Measurements from ENCODE around the gene CALM3. TPM values are rescaled to one million over a fixed set of nuclear protein-coding genes. Genes with fewer than 3 reads are reported as not detected.

Gene CALM3
- total and polyA plus RNA-seq, 4 experiments from 2014 or later = 169 to 212 (median 191) TPM

DNA sequence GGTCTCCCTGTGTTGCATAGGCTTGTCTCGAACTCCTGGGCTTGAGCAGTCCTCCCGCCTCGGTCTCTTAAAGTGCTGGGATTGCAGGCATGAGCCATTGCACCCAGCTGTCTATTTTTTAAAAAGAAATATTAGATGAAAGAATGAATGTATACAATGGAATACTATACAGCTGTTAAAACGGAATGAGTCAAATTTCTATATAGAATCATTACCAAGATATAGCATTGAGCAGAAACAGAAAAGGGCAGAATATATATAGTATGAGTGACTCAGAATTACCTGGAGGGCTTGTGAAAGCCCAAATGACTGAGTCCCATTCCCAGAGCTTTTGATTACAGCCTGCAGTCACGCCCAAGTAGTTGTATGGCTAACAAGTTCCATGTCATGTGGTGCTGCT lies 55.4 kb downstream of the CALM3 start:
- no peaks in the 10 kb centered on the region for H3K36me3 ChIP-seq (ENCODE audit: insufficient read depth, low read length)
- Mint-ChIP-seq H3K36me3 (no peaks in the 10 kb centered on the region), H3K4me1 (peaks cover 6 to 23% (median 9%) of the 10 kb centered on the region in 4 donors), H3K27ac (peak overlapping the region in 1 of 7 donors; percentile 20), H3K27me3 (peaks cover 22 to 36% of the 10 kb centered on the region in 2 donors), H3K9me3 (no peaks in the 10 kb centered on the region), H3K4me3 (no peak overlapping the region)
- no peak overlapping the region for H3K4me3 ChIP-seq (ENCODE audit: low read length in 2 of 2)
- H3K27me3 ChIP-seq (ENCODE audit: insufficient read depth, low read length) = peaks cover 24% of the 10 kb centered on the region
- no peaks in the 10 kb centered on the region for H3K9me3 ChIP-seq (ENCODE audit: control insufficient read depth in 1 of 2, low read length in 2 of 2)
- ChIA-PET POLR2A (ENCODE audit: partially characterized antibody) (interaction anchor here (1.9 kb wide), 1 partner anchor 56 kb away, joined by 5 read pairs; the partner anchor contains the start of gene CALM3), CTCF (ENCODE audit: partially characterized antibody) (no interaction called here)
- H3K27ac ChIP-seq (ENCODE audit: low read depth, low read length) = no peak overlapping the region
- no peak for DNase-seq
- H3K4me1 ChIP-seq (ENCODE audit: insufficient read depth, low read length) = peaks cover 19% of the 10 kb centered on the region
- intact Hi-C loops (cut with micrococcal nuclease) = no loop called here

DNA sequence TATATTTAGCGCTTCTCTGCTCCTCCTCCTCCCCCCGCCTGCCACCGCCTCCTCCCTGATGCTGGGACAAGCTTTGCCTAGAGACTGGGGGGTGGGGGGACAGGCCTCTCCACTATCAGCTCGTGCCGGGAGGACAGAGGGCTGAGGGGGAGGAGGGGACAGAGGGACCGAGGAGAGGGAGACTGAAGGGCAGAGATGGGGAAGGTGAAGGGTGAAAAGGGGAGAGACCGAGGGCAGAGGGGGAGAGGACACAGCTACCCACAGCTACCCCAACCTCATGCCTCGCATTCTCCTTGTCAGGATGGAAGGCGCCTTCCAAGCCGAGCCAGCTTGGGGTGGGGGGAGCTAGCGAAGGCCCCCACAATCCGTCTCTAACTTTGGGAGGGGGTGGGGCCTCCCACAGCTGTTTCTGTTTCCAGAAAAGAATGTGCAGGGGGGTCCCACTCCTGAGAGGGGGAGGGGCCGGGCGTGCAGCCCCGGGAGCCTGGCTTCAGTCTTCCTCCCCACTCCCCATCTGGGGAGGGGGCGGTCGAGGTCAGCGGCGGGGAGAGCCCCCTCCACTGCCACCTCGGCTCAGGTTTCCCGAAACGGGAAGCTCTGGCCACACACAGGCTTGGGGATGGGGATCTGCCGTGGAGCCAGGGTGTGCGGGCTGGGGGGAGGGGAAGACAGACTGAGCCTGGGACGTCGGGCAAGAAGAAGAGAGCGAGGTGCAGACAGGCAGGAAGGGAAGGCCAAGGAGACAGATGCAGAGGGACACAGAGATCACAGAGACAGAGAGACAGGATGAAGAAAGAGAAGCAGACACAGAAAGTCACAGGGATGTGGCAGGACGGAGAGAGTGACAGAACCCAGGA lies 58.2 kb downstream of the CALM3 start:
- H3K4me1 Mint-ChIP-seq = peaks cover 10 to 31% (median 15%) of the 10 kb centered on the region in 4 donors
- Histone ChIP-seq H3K4me1 (ENCODE audit: insufficient read depth, low read length) (peaks cover 27% of the 10 kb centered on the region), H3K4me3 (ENCODE audit: low read length in 2 of 2) (no peak overlapping the region), H3K27ac (ENCODE audit: low read depth, low read length) (no peak overlapping the region), H3K27me3 (ENCODE audit: insufficient read depth, low read length) (peaks cover 18% of the 10 kb centered on the region), H3K36me3 (ENCODE audit: insufficient read depth, low read length) (no peaks in the 10 kb centered on the region), H3K9me3 (ENCODE audit: control insufficient read depth in 1 of 2, low read length in 2 of 2) (no peaks in the 10 kb centered on the region)
- H3K4me3 Mint-ChIP-seq = peak overlapping the region; percentile 65 to 86 (median 70)
- CTCF ChIA-PET (ENCODE audit: partially characterized antibody) = interaction anchor here (0.5 kb wide), 1 partner anchor 99 kb away, joined by 3 read pairs; no protein-coding TSS in a partner anchor
- peaks cover 16 to 24% of the 10 kb centered on the region in 2 donors for H3K27me3 Mint-ChIP-seq
- no peaks in the 10 kb centered on the region for H3K9me3 Mint-ChIP-seq
- intact Hi-C loops (cut with micrococcal nuclease) = loop anchor here (2.0 kb wide), 1 partner anchor 55 kb away; no protein-coding TSS in a partner anchor
- POLR2A ChIA-PET (ENCODE audit: partially characterized antibody) = interaction anchor here (0.9 to 1.5 kb wide), 4 partner anchors 45 to 58 kb away, joined by 3 to 5 read pairs (median 4); partner anchors contain the start of gene CALM3
- H3K36me3 Mint-ChIP-seq = no peaks in the 10 kb centered on the region
- peak in 1 of 5 donors; percentile 10 for DNase-seq
- peak overlapping the region in 6 of 7 donors; percentile 1 to 94 (median 52) for H3K27ac Mint-ChIP-seq

DNA sequence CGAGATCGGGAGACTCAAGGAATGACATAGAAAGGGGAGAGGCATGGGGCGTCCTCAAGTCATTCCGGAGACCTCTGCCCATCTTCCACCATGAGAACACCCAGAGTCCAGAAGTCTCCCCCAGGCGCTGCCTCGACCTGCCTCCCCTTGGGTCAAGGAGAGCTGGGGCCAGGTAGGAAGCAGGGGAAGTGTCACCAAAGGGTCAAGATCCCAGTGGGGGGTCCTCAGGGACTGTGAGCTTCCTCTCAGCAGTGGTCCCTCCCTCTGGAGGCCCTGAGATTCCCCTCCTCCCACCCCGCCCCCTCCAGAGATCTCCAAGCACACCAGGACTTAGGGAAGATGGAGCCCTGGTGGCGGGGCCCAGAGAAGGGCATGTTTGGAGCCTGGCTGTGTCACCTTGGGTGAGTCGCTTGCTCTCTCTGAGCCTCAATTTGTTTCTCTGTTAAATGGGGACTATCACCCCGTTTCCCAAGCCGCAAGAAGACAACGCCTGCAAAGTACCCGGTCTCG lies 58.9 kb downstream of the CALM3 start:
- Mint-ChIP-seq H3K4me1 (peaks cover 10 to 31% (median 15%) of the 10 kb centered on the region in 4 donors), H3K9me3 (no peaks in the 10 kb centered on the region), H3K36me3 (no peaks in the 10 kb centered on the region), H3K4me3 (peak overlapping the region; percentile 65 to 86 (median 70)), H3K27me3 (peaks cover 13 to 21% of the 10 kb centered on the region in 2 donors), H3K27ac (peak overlapping the region in 6 of 7 donors; percentile 1 to 94 (median 52))
- no peak for DNase-seq
- H3K4me3 ChIP-seq (ENCODE audit: low read length in 2 of 2) = peak overlapping the region in 1 of 2 donors; percentile 12
- peaks cover 18% of the 10 kb centered on the region for H3K27me3 ChIP-seq (ENCODE audit: insufficient read depth, low read length)
- intact Hi-C loops (cut with micrococcal nuclease) = loop anchor here (2.0 kb wide), 1 partner anchor 55 kb away; no protein-coding TSS in a partner anchor
- CTCF ChIA-PET (ENCODE audit: partially characterized antibody) = interaction anchor here (1.6 to 3.7 kb wide), 2 partner anchors 98 to 136 kb away, joined by 5 to 17 read pairs; no protein-coding TSS in a partner anchor
- POLR2A ChIA-PET (ENCODE audit: partially characterized antibody) = interaction anchor here (1.1 to 3.2 kb wide), 6 partner anchors 26 to 59 kb away, joined by 3 to 24 read pairs (median 4); partner anchors contain the start of genes CALM3 and PRKD2
- H3K9me3 ChIP-seq (ENCODE audit: control insufficient read depth in 1 of 2, low read length in 2 of 2) = no peaks in the 10 kb centered on the region
- H3K36me3 ChIP-seq (ENCODE audit: insufficient read depth, low read length) = no peaks in the 10 kb centered on the region
- peaks cover 27% of the 10 kb centered on the region for H3K4me1 ChIP-seq (ENCODE audit: insufficient read depth, low read length)
- no peak overlapping the region for H3K27ac ChIP-seq (ENCODE audit: low read depth, low read length)

Other genes starting within 250 kb of the CALM3 start
- gene CCDC8, start 187.8 kb upstream of the CALM3 start, total RNA-seq = not detected
- not detected for gene CCDC8, start 187.8 kb upstream of the CALM3 start, polyA plus RNA-seq
- not detected for gene PNMA8C, start 172.4 kb upstream of the CALM3 start, total RNA-seq
- gene PNMA8C, start 172.4 kb upstream of the CALM3 start, polyA plus RNA-seq = not detected
- gene PNMA8A, start 129.8 kb upstream of the CALM3 start, total RNA-seq = under 1 TPM in 1 of 2 experiments, not detected in 1; 0.26 TPM
- under 1 TPM in 1 of 2 donors, not detected in 1; 0.13 TPM for gene PNMA8A, start 129.8 kb upstream of the CALM3 start, polyA plus RNA-seq
- 1 to 10 TPM; 1.2 TPM for gene PNMA8B, start 105.5 kb upstream of the CALM3 start, total RNA-seq
- gene PNMA8B, start 105.5 kb upstream of the CALM3 start, polyA plus RNA-seq = under 1 TPM; 0.24 to 0.34 TPM
- 1 to 10 TPM; 1.0 to 1.9 TPM for gene PTGIR, start 23.8 kb downstream of the CALM3 start, total RNA-seq
- gene PTGIR, start 23.8 kb downstream of the CALM3 start, polyA plus RNA-seq = under 1 TPM; 0.11 to 0.75 TPM
- not detected for gene GNG8, start 34.9 kb downstream of the CALM3 start, total RNA-seq
- gene GNG8, start 34.9 kb downstream of the CALM3 start, polyA plus RNA-seq = not detected
- not detected for gene DACT3, start 59.9 kb downstream of the CALM3 start, total RNA-seq
- not detected for gene DACT3, start 59.9 kb downstream of the CALM3 start, polyA plus RNA-seq
- gene PRKD2, start 115.8 kb downstream of the CALM3 start, total RNA-seq = 100 to 1,000 TPM; 115 to 122 TPM
- 10 to 100 TPM; 27.6 to 88.9 TPM for gene PRKD2, start 115.8 kb downstream of the CALM3 start, polyA plus RNA-seq
- gene FKRP, start 144.7 kb downstream of the CALM3 start, total RNA-seq = 10 to 100 TPM; 24.4 to 28.9 TPM
- gene FKRP, start 144.7 kb downstream of the CALM3 start, polyA plus RNA-seq = 1 to 10 TPM; 3.0 to 5.7 TPM
- 10 to 100 TPM; 81.2 to 88.8 TPM for gene STRN4, start 145.1 kb downstream of the CALM3 start, total RNA-seq
- gene STRN4, start 145.1 kb downstream of the CALM3 start, polyA plus RNA-seq = 10 to 100 TPM; 13.9 to 23.0 TPM
- 10 to 100 TPM; 20.3 TPM for gene SLC1A5, start 187.3 kb downstream of the CALM3 start, total RNA-seq
- gene SLC1A5, start 187.3 kb downstream of the CALM3 start, polyA plus RNA-seq = 10 to 100 TPM in 1 of 2 donors, 1 to 10 TPM in 1; 7.2 to 22.1 TPM
- gene AP2S1, start 249.5 kb downstream of the CALM3 start, total RNA-seq = 10 to 100 TPM; 40.7 to 42.1 TPM
- gene AP2S1, start 249.5 kb downstream of the CALM3 start, polyA plus RNA-seq = 10 to 100 TPM; 62.4 to 67.6 TPM